Liver (tissue), 3 donors: ENCODE results near the gene C19orf53.

Experiments used
- ATF3 ChIP-seq: IDR thresholded peaks from 2 replicates; pipeline ENCODE4 v1.6.1; 2016; ENCODE audit warnings: antibody characterized with exemption
- CTCF ChIP-seq: fragments of 150-350 bp; IDR thresholded peaks from 2 replicates; pipeline ENCODE4 v1.5.1; 2017; ENCODE audit warnings: improper control_type of control experiment, low read depth, low read length; ENCODE audit not compliant: missing input control
- EGR1 ChIP-seq, 2 donors: IDR thresholded peaks; 2 replicates each; pipeline ENCODE4 v1.6.1; 2016 to 2018; ENCODE audit warnings: antibody characterized with exemption in 2 of 2, low read depth in 2 of 2
- FOXA1 ChIP-seq: IDR thresholded peaks from 2 replicates; pipeline ENCODE4 v1.6.1; 2016; ENCODE audit warnings: antibody characterized with exemption
- GABPA ChIP-seq, 2 donors: IDR thresholded peaks in 1 of 2; conservative IDR thresholded peaks in 1 of 2; 2 replicates each; pipeline ENCODE4 v1.6.1; 2016; ENCODE audit warnings: antibody characterized with exemption in 2 of 2, mild to moderate bottlenecking in 1 of 2, moderate library complexity in 1 of 2
- MAX ChIP-seq: IDR thresholded peaks from 2 replicates; pipeline ENCODE4 v1.6.1; 2016; ENCODE audit warnings: antibody characterized with exemption
- NR2F2 ChIP-seq: IDR thresholded peaks from 2 replicates; pipeline ENCODE4 v1.6.1; 2016; ENCODE audit warnings: antibody characterized with exemption
- RAD21 ChIP-seq, 2 donors: IDR thresholded peaks; 2 replicates each; pipeline ENCODE4 v1.6.1; 2016; ENCODE audit warnings: antibody characterized with exemption in 2 of 2, mild to moderate bottlenecking in 2 of 2
- REST ChIP-seq: IDR thresholded peaks from 2 replicates; pipeline ENCODE4 v1.6.1; 2016; ENCODE audit warnings: antibody characterized with exemption, mild to moderate bottlenecking
- RXRA ChIP-seq, 2 donors: IDR thresholded peaks; 2 replicates each; pipeline ENCODE4 v1.6.1; 2017 to 2018; ENCODE audit warnings: antibody characterized with exemption in 2 of 2, mild to moderate bottlenecking in 1 of 2
- SP1 ChIP-seq: IDR thresholded peaks from 2 replicates; pipeline ENCODE4 v1.6.1; 2018; ENCODE audit warnings: antibody characterized with exemption, mild to moderate bottlenecking
- TAF1 ChIP-seq: conservative IDR thresholded peaks from 2 replicates; pipeline ENCODE4 v1.6.1; 2016; ENCODE audit warnings: antibody characterized with exemption, mild to moderate bottlenecking
- YY1 ChIP-seq: IDR thresholded peaks from 2 replicates; pipeline ENCODE4 v1.6.1; 2016; ENCODE audit warnings: antibody characterized with exemption, mild to moderate bottlenecking
- ZBTB33 ChIP-seq: IDR thresholded peaks from 2 replicates; pipeline ENCODE4 v1.6.1; 2016; ENCODE audit warnings: antibody characterized with exemption
- donor health status: healthy.
- donor health status: healthy.

GRCh38 chr19:13768510-13768909 is 5.7 kb upstream of the C19orf53 start:
- no peak for TF ChIP-seq RAD21 (IDR thresholded peaks at IDR 0.05)
- TF ChIP-seq CTCF, result no peak
- TF ChIP-seq EGR1 (IDR thresholded peaks at IDR 0.05; ENCODE audit: low read depth in 2 of 2), result no peak
- TF ChIP-seq TAF1, result no peak
- TF ChIP-seq SP1, result no peak
- no peak for TF ChIP-seq MAX
- TF ChIP-seq REST, result no peak
- TF ChIP-seq NR2F2, result no peak
- no peak for TF ChIP-seq ZBTB33
- TF ChIP-seq FOXA1, result no peak
- TF ChIP-seq YY1, result no peak
- no peak for TF ChIP-seq ATF3
- TF ChIP-seq GABPA (IDR thresholded peaks at IDR 0.05 in 1 of 2, conservative IDR thresholded peaks at IDR 0.05 in 1 of 2), result no peak
- no peak for TF ChIP-seq RXRA (IDR thresholded peaks at IDR 0.05)
